AG10803 (cell line): ENCODE measurements around the gene SIX5.
"Not testable (repeated sequence)": the region's sequence is repeated elsewhere in the genome, so short reads cannot be mapped to it uniquely, and the experiment has no call there.

Source experiments
- DNase-seq: peaks from one replicate; pipeline ENCODE4 v3.0.0; 2010; ENCODE audit warnings: low read depth
- H3K4me3 ChIP-seq: 2 replicates; pipeline ENCODE4 v1.5.1; 2011; ENCODE audit warnings: mild to moderate bottlenecking, low read length, control low read depth
- TF ChIP-seq, protein P1 (sequence below): conservative IDR thresholded peaks from 2 replicates; pipeline ENCODE4 v1.5.1; 2011; ENCODE audit warnings: mild to moderate bottlenecking, low read length, control low read depth, inconsistent platforms

SIX5 gene

DNA sequence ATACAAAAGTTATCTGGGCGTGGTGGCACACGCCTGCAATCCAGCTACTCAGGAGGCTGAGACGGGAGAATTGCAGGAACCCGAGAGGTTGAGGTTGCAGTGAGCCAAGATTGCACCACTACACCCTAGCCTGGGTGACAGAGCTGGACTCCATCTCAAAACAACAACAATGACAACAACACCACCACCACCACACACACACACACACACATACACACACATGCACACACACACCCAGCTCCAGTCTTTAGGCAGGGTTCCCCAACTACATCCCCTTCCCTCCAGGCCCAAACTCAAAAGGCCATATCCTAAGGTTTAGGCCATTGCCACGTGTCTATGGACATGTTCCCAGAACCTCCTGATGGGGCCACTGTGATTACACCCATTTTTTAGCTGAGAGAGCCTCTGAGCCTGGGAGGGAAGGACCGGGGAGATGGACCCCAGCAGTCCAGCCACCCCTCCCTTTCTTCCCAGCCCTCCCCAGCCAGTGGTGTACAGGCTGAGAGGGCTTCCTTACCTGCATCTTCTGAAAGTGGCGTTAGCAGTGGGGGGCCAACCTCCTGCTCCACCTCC, 32.6 kb upstream of the SIX5 start:
- TF ChIP-seq, protein P1, sequence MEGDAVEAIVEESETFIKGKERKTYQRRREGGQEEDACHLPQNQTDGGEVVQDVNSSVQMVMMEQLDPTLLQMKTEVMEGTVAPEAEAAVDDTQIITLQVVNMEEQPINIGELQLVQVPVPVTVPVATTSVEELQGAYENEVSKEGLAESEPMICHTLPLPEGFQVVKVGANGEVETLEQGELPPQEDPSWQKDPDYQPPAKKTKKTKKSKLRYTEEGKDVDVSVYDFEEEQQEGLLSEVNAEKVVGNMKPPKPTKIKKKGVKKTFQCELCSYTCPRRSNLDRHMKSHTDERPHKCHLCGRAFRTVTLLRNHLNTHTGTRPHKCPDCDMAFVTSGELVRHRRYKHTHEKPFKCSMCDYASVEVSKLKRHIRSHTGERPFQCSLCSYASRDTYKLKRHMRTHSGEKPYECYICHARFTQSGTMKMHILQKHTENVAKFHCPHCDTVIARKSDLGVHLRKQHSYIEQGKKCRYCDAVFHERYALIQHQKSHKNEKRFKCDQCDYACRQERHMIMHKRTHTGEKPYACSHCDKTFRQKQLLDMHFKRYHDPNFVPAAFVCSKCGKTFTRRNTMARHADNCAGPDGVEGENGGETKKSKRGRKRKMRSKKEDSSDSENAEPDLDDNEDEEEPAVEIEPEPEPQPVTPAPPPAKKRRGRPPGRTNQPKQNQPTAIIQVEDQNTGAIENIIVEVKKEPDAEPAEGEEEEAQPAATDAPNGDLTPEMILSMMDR: no peak
- H3K4me3 ChIP-seq: no peak overlapping the region
- no peak for DNase-seq

DNA sequence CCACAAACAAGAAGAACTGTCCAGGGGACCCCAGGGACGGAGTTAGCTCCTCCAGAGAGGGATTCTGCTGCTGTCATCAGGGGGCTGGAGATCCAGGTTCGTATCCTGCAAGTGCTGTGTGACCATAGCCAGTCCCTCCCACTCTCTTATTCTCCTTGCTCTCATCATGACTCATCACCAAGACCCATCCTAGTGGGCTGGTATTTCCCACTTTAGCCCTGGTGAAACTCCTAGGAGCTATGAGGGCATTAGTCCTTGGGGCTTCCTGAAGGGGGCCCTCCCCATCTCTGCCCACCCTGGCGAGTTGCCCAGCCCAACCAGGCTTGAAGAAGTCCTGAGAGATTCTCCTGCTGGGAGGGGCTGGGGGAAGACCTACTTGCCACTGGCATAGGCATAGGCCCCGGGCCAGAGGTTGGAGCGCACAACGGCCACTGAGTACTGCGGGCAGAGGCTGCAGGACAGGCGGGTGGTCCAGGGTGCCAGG, 31.1 kb upstream of the SIX5 start:
- TF ChIP-seq, protein P1: no peak
- peak; percentile 40 for DNase-seq
- H3K4me3 ChIP-seq: no peak overlapping the region

DNA sequence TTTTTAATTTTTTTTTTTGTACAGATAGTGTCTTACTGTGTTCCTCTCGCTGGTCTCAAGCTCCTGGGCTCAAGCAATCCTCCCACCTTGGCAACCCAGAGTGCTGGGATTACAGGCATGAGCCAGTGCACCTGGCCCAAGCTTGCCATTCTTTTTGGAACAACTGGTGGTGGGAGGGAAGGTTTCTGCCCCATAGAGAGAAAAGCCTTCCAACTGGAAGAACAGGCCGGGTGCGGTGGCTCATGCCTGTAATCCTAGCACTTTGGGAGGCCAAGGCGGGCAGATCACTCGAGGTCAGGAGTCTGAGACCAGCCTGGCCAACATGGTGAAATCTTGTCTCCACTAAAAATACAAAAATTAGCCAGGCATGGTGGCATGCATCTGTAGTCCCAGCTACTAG, 30.5 kb upstream of the SIX5 start:
- not testable (repeated sequence) for DNase-seq, H3K4me3 ChIP-seq

DNA sequence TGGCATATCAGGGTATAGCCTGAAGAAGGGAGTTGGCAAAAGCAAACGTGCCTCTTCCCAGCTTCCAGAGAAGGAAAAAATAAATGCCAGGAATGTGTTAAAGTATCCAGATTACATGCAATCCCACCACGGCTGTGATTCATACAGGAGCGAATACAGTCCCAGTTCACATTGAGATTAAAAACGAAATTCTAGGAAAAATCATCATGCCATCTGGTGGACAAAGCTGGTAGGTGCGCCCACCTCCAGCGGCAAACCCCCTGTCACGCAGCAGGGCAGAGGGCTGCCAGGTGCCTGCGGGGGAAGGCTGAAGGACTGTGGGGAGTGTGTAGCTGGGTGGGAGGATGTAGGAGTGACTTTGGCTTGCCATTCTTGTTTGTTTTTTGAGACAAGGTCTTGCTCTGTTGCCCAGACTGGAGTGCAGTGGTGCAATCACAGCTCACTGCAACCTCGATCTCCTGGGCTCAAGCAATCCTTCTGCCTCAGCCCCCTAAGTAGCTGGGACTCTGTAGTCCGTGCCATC, 30.0 kb upstream of the SIX5 start:
- no peak overlapping the region; the same call in 1 of the 2 replicates for H3K4me3 ChIP-seq
- peak; percentile 90 for DNase-seq

DNA sequence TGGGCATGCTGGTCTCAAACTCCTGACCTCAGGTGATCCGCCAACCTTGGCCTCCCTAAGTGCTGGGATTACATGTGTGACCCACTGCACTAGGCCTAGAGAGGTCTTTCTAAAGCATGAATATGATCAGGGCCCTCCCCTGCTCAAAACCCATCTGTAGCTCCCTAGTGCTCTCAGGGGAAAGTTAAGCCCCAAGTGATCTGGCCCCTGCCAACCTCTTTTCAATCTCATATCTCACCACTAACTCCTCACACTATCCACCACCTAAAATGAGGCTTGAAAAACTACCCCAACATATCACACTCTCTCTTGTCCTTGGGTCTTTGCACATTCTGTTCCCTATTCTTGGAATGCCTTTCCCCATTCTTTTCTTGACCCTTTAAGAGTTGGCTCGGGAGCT, 25.6 kb upstream of the SIX5 start:
- TF ChIP-seq, protein P1: no peak
- H3K4me3 ChIP-seq: no peak overlapping the region
- DNase-seq: no peak

More for the DNA sequence above, 30.0 kb upstream of the SIX5 start:
- TF ChIP-seq, protein P1: peak; percentile 75

DNA sequence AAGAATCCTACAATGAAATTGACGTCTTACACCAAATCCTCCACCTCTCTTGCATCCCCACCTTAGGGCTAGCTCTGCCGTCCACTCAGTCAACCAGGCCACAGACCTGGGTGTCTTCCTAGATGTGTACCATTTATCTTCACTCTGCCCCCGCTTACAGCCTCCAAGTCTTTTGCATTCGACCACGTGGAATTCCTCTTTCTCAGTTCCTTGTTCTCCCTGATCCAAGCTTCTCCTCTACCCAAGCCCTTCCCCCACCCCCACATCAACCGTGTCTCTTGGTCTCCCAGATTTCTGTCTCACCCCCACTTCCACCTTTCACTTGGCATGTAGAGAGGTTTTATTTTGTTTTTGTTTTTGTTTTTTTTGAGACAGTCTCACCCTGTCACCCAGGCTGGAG, 24.8 kb upstream of the SIX5 start:
- H3K4me3 ChIP-seq: no peak overlapping the region
- no peak for DNase-seq
- TF ChIP-seq, protein P1: no peak

DNA sequence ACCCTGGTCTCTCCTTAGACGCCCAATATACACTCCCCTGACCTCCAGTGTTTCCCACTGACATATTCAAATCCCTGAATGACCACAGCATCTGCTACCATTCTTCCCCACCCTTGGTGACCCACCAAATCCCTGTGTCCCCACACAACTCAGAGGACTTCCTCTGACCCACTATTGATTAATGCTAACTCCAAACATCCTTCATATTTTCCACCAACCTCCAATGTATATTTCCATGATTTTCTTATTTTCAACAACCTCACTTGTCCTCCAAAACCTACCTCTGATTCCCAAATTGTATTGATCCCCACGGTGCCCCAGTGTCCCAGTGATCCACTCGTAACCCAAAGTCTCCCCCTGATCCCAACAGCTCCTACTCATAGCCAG, 24.1 kb upstream of the SIX5 start:
- H3K4me3 ChIP-seq: peak overlapping the region; percentile 31; the same call in 1 of the 2 replicates
- TF ChIP-seq, protein P1: no peak
- DNase-seq: no peak
